ENCODE measurements around the gene AEBP2. TPM values are rescaled to one million over a fixed set of nuclear protein-coding genes. Genes with fewer than 3 reads are reported as not detected.
A peak's percentile ranks its signal among the peaks of the same experiment; 100 is the strongest.

The AEBP2 gene
- total RNA-seq, 2 donors from 2014 or later: 37.8 to 78.4 TPM

DNA sequence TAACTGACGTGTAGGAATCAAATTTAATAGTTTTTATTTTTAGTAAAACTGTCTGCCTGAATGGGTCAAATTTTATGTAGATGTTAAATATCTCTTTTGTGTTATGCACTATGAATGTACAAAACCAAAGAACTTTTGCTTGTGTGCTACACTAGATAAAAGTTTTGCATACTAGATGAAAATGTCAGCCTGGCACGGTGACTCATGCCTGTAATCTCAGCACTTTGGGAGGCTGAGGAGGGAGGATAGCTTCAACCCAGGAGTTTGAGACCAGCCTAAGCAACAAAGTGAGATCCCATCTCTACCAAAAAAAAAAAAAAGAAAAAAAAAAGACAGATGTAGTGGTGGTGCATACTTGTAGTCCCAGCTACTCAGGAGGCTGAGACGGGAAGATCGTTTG is 11.1 kb downstream of the AEBP2 start:
- H3K9me3 Mint-ChIP-seq: no peaks in the 10 kb centered on the region
- H3K27ac Mint-ChIP-seq: peak overlapping the region; percentile 4
- no peak for DNase-seq
- no peak overlapping the region for H3K27ac ChIP-seq (ENCODE audit: low read depth, low read length)
- H3K9ac ChIP-seq (ENCODE audit: extremely low read depth, low read length, poor library complexity, severe bottlenecking): no peak overlapping the region
- no peaks in the 10 kb centered on the region for H3K36me3 ChIP-seq (ENCODE audit: control insufficient read depth, insufficient read depth, low read length)
- no peak overlapping the region for H3K4me3 ChIP-seq (ENCODE audit: low read length)
- H3K9me3 ChIP-seq (ENCODE audit: control insufficient read depth, low read length): no peaks in the 10 kb centered on the region
- H3K27me3 ChIP-seq (ENCODE audit: control insufficient read depth, insufficient read depth, low read length, poor library complexity, severe bottlenecking): no peaks in the 10 kb centered on the region
- H3K4me1 ChIP-seq (ENCODE audit: control insufficient read depth, insufficient read depth, low read length): peaks cover 4% of the 10 kb centered on the region
- WGBS, 2 experiments (ENCODE audit: insufficient coverage in 1 of 2, insufficient read length in 1 of 2): 99 to 100% methylated on average over 2 to 4 of the region's 4 CpGs
- H3K4me3 Mint-ChIP-seq: no peak overlapping the region
- TF ChIP-seq, protein P1, sequence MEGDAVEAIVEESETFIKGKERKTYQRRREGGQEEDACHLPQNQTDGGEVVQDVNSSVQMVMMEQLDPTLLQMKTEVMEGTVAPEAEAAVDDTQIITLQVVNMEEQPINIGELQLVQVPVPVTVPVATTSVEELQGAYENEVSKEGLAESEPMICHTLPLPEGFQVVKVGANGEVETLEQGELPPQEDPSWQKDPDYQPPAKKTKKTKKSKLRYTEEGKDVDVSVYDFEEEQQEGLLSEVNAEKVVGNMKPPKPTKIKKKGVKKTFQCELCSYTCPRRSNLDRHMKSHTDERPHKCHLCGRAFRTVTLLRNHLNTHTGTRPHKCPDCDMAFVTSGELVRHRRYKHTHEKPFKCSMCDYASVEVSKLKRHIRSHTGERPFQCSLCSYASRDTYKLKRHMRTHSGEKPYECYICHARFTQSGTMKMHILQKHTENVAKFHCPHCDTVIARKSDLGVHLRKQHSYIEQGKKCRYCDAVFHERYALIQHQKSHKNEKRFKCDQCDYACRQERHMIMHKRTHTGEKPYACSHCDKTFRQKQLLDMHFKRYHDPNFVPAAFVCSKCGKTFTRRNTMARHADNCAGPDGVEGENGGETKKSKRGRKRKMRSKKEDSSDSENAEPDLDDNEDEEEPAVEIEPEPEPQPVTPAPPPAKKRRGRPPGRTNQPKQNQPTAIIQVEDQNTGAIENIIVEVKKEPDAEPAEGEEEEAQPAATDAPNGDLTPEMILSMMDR (conservative IDR thresholded peaks at IDR 0.05): no peak
- H3K4me1 Mint-ChIP-seq: peaks cover 48% of the 10 kb centered on the region
- H3K27me3 Mint-ChIP-seq (ENCODE audit: insufficient read depth): no peaks in the 10 kb centered on the region
- peaks cover 26% of the 10 kb centered on the region for H3K36me3 Mint-ChIP-seq (ENCODE audit: low read depth)

DNA sequence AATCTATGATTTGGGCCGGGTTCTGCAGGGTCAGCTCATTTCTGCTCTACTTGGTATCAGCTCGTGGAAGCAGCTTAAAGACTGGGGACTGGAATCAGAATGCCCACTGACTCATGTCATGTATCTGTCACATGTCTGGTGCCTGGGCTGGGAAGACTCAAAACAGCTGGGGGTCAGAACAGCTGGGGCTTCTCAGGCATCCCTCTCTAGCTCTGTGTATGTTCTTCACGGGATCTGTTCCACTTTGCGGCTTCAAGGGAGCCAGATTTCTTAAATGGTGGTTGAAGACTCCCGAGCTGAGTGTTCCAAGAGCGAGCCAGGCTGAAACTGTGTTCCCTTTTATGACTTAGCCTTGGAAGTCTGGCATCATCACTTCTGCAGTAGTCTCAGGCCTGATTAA is 11.9 kb downstream of the AEBP2 start:
- Histone ChIP-seq H3K27me3 (ENCODE audit: control insufficient read depth, insufficient read depth, low read length, poor library complexity, severe bottlenecking) (no peaks in the 10 kb centered on the region), H3K36me3 (ENCODE audit: control insufficient read depth, insufficient read depth, low read length) (no peaks in the 10 kb centered on the region), H3K4me3 (ENCODE audit: low read length) (no peak overlapping the region), H3K9me3 (ENCODE audit: control insufficient read depth, low read length) (no peaks in the 10 kb centered on the region), H3K27ac (ENCODE audit: low read depth, low read length) (no peak overlapping the region), H3K4me1 (ENCODE audit: control insufficient read depth, insufficient read depth, low read length) (peaks cover 4% of the 10 kb centered on the region), H3K9ac (ENCODE audit: extremely low read depth, low read length, poor library complexity, severe bottlenecking) (no peak overlapping the region)
- WGBS, 2 experiments (ENCODE audit: insufficient coverage in 1 of 2, insufficient read length in 1 of 2): 74 to 77% methylated on average over 6 of the region's 6 CpGs
- H3K27ac Mint-ChIP-seq: peak overlapping the region; percentile 3
- H3K9me3 Mint-ChIP-seq: no peaks in the 10 kb centered on the region
- DNase-seq: peak; percentile 65
- H3K4me1 Mint-ChIP-seq: peaks cover 44% of the 10 kb centered on the region
- no peak overlapping the region for H3K4me3 Mint-ChIP-seq
- TF ChIP-seq, protein P1 (conservative IDR thresholded peaks at IDR 0.05): no peak
- no peaks in the 10 kb centered on the region for H3K27me3 Mint-ChIP-seq (ENCODE audit: insufficient read depth)
- peaks cover 29% of the 10 kb centered on the region for H3K36me3 Mint-ChIP-seq (ENCODE audit: low read depth)

DNA sequence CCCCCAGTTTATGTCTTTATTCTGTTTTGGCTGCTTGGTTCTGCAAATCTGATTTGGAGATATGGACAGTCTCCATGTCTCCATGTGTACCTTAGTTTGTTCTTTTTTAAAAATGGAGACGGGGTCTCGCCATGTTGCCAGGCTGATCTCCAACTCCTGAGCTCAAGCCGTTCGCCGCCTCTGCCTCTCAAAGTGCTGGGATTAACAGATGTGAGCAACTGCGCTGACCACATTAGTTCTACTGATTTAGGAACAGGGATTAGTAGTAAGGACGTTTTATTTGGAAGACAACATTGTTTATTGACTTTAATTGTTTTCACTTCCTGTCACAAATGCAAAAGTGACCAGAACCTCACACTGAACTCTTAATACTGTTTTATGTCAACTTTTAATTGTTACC is 14.7 kb downstream of the AEBP2 start:
- TF ChIP-seq, protein P1 (conservative IDR thresholded peaks at IDR 0.05): no peak
- Mint-ChIP-seq H3K27ac (peak overlapping the region; percentile 81), H3K4me1 (peaks cover 54% of the 10 kb centered on the region), H3K4me3 (no peak overlapping the region), H3K36me3 (ENCODE audit: low read depth) (peaks cover 34% of the 10 kb centered on the region), H3K27me3 (ENCODE audit: insufficient read depth) (no peaks in the 10 kb centered on the region), H3K9me3 (no peaks in the 10 kb centered on the region)
- WGBS, 2 experiments (ENCODE audit: insufficient coverage in 1 of 2, insufficient read length in 1 of 2): 86 to 88% methylated on average over 7 of the region's 7 CpGs
- H3K4me3 ChIP-seq (ENCODE audit: low read length): no peak overlapping the region
- no peak for DNase-seq
- no peaks in the 10 kb centered on the region for H3K9me3 ChIP-seq (ENCODE audit: control insufficient read depth, low read length)
- peaks cover 5% of the 10 kb centered on the region for H3K36me3 ChIP-seq (ENCODE audit: control insufficient read depth, insufficient read depth, low read length)
- H3K4me1 ChIP-seq (ENCODE audit: control insufficient read depth, insufficient read depth, low read length): no peaks in the 10 kb centered on the region
- no peak overlapping the region for H3K27ac ChIP-seq (ENCODE audit: low read depth, low read length)
- H3K9ac ChIP-seq (ENCODE audit: extremely low read depth, low read length, poor library complexity, severe bottlenecking): no peak overlapping the region
- H3K27me3 ChIP-seq (ENCODE audit: control insufficient read depth, insufficient read depth, low read length, poor library complexity, severe bottlenecking): no peaks in the 10 kb centered on the region

All from endodermal cell (in vitro differentiated cells).